RWPE1 (cell line): ENCODE data around the gene AJAP1.

ENCODE experiments used
- CTCF ChIA-PET: fragments of 350-600 bp; sonication (Branson Sonifier 250); formaldehyde crosslinking; extraction: SDS; loops from one replicate; lab custom pipeline; 2021; lab: Yijun Ruan, JAX
- POLR2A ChIA-PET: fragments of 400-600 bp; formaldehyde crosslinking; extraction: SDS; loops from one replicate; lab custom pipeline; 2020; ENCODE audit warnings: antibody characterized with exemption; ENCODE audit not compliant: low non-redundant PET; lab: Yijun Ruan, JAX
- DNase-seq: peaks from one replicate; pipeline ENCODE4 v3.0.0; 2012; ENCODE audit warnings: low spot score
- H3K27ac ChIP-seq: fragments of 450-650 bp; 2 replicates; pipeline ENCODE4 v1.5.1; 2017
- CTCF ChIP-seq: fragments of 450-650 bp; conservative IDR thresholded peaks from 2 replicates; pipeline ENCODE4 v1.5.1; 2017; ENCODE audit warnings: low read depth, mild to moderate bottlenecking

Gene AJAP1

GRCh38 chr1:4702932-4703331 is 48.5 kb downstream of the AJAP1 start:
- no peak overlapping the region for H3K27ac ChIP-seq
- DNase-seq: peak; percentile 82
- POLR2A ChIA-PET: no interaction called here
- TF ChIP-seq CTCF: no peak
- CTCF ChIA-PET: no interaction called here

DNA sequence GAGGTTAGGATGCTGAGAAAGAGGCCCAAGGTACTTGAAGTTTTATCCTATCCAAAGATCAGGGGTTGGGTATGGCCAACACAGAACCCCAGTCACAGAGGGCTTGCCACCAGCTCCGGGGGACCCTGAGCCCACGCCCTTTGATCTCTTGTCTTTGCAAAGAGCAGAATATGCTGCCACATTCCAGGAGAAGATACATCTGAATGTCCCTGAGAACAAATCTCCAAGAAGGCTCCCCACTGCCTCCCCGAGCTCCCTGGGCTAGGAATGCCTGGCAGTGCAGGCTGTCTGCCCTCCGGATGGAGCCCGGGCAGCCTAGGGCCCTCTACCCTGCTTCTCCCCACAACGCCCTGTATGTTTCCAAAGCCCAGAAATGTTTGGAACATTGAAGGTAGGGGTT is 49.2 kb downstream of the AJAP1 start:
- no peak for TF ChIP-seq CTCF
- DNase-seq: no peak
- ChIA-PET CTCF (no interaction called here), POLR2A (no interaction called here)
- no peak overlapping the region for H3K27ac ChIP-seq

DNA sequence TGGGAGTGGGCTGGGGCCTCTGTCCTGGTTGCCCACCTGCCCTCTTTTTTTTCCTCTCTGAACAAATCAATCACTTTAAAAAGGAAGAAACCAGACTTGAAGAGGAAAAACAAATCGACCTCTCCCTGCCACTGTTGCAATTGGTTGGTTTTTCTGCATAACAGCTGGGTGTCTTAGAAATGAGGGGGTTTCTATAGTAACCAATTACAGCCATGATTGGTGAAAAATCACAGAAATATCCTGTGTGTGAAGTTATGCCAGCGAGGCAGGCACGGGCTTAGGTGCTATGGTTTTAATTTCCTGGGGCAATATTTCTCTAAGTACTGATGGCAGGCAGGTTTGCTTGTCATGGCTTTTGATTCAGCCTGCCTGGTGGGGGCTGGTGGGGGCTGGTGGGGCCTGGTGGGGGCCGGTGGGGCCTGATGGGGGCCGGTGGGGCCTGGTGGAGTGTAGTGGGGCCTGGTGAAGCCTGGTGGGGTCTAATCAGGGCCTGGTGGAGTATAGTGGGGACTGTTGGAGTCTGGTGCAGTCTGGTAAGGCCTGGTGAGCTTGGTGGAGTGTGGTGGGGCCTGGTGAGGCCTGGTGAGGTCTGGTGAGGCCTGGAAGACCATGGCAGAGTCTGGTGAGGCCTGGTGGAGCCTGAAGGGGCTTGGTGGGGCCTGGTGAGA is 54.6 kb downstream of the AJAP1 start:
- no peak for TF ChIP-seq CTCF

GRCh38 chr1:4709641-4710040 is 55.2 kb downstream of the AJAP1 start:
- no peak for TF ChIP-seq CTCF
- no peak overlapping the region for H3K27ac ChIP-seq
- CTCF ChIA-PET: no interaction called here
- POLR2A ChIA-PET: no interaction called here
- no peak for DNase-seq

More for the DNA sequence above, 54.6 kb downstream of the AJAP1 start:
- H3K27ac ChIP-seq: no peak overlapping the region
- DNase-seq: no peak
- POLR2A ChIA-PET: no interaction called here
- CTCF ChIA-PET: no interaction called here

GRCh38 chr1:4710592-4711415 is 56.4 kb downstream of the AJAP1 start:
- ChIA-PET POLR2A (no interaction called here), CTCF (no interaction called here)
- DNase-seq: no peak
- no peak for TF ChIP-seq CTCF
- no peak overlapping the region for H3K27ac ChIP-seq

GRCh38 chr1:4711416-4712275 is 57.2 kb downstream of the AJAP1 start:
- no peak for TF ChIP-seq CTCF
- no peak overlapping the region for H3K27ac ChIP-seq
- DNase-seq: no peak
- ChIA-PET POLR2A (no interaction called here), CTCF (no interaction called here)
